ENCODE data around the gene TMTC4. TPM values are rescaled to one million over a fixed set of nuclear protein-coding genes. Genes with fewer than 3 reads are reported as not detected.

Gene TMTC4
- 10 to 100 TPM; 11.4 to 17.8 (median 14.5) TPM for total RNA-seq

DNA sequence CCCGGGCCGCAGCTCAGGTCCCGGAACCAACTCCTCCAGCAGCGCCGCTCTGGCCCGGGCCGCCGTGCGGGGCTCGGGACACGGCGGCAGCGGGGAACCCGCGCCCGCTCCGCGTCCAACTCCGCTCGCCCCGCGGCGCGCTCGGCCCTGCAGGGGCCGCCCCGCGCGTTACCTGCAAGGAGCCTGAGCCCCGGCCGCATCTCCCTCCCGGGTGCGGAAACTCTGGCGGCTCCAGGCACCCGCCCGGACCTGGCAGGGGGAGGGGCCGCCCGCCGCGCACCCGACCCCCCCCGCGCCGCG, at the start of gene TMTC4:
Gene TMTC4, minus strand, starts transcription at position 224 of the 300 bp plus-strand sequence. CDS start 4,433 bp downstream, outside the sequence.
- H3K36me3 ChIP-seq: peaks cover 0 to 4% (median 0%) of the 10 kb centered on the region in 4 donors
- DNase-seq (no peak), ATAC-seq (ENCODE audit: low FRiP score in 2 of 2) (no peak)
- no peaks in the 10 kb centered on the region for H3K27me3 ChIP-seq
- H3K4me3 ChIP-seq: peak within 1 kb of the TSS; percentile 80 to 100 (median 96)
- no CpG with 5 or more reads among the region's 45 CpGs for WGBS, 2 donors
- TF ChIP-seq EP300 (IDR thresholded peaks at IDR 0.05) (no peak), CTCF (IDR thresholded peaks at IDR 0.05) (peak in 1 of 6 experiments; percentile 17), POLR2AphosphoS5 (IDR thresholded peaks at IDR 0.05) (no peak), POLR2A (IDR thresholded peaks at IDR 0.05) (peak in 1 of 4 donors; percentile 19)
- peak within 1 kb of the TSS; percentile 83 to 94 (median 89) for H3K27ac ChIP-seq
- H3K4me1 ChIP-seq: peaks cover 7 to 18% (median 13%) of the 10 kb centered on the region in 4 donors
- H3K9me3 ChIP-seq: no peaks in the 10 kb centered on the region

- peak; percentile 38 for ATAC-seq (ENCODE audit: low FRiP score in 2 of 2)
- Histone ChIP-seq H3K36me3 (no peaks in the 10 kb centered on the region), H3K27ac (no peak overlapping the region), H3K4me1 (no peaks in the 10 kb centered on the region), H3K4me3 (no peak overlapping the region), H3K9me3 (no peaks in the 10 kb centered on the region), H3K27me3 (no peaks in the 10 kb centered on the region)
- no peak for TF ChIP-seq CTCF (IDR thresholded peaks at IDR 0.05)
- no peak for TF ChIP-seq EP300 (IDR thresholded peaks at IDR 0.05)
- TF ChIP-seq POLR2AphosphoS5 (IDR thresholded peaks at IDR 0.05): no peak
- TF ChIP-seq POLR2A (IDR thresholded peaks at IDR 0.05): no peak
- no peak for DNase-seq
- 74 to 83% methylated on average over 7 of the region's 7 CpGs for WGBS, 2 donors
Measured at GRCh38 chr13:100722517-100722916, 47.9 kb upstream of the TMTC4 start.

GRCh38 chr13:100721885-100722512, 47.4 kb upstream of the TMTC4 start:
- peak in 1 of 2 donors; percentile 30 for DNase-seq
- TF ChIP-seq EP300 (IDR thresholded peaks at IDR 0.05) (no peak), POLR2A (IDR thresholded peaks at IDR 0.05) (no peak), CTCF (IDR thresholded peaks at IDR 0.05) (peak in 5 of 6 experiments; percentile 47 to 59 (median 52)), POLR2AphosphoS5 (IDR thresholded peaks at IDR 0.05) (no peak)
- H3K4me1 ChIP-seq: no peaks in the 10 kb centered on the region
- WGBS, 2 donors: 12 to 13% methylated on average over 6 of the region's 6 CpGs
- no peaks in the 10 kb centered on the region for H3K9me3 ChIP-seq
- H3K27ac ChIP-seq: no peak overlapping the region
- no peak overlapping the region for H3K4me3 ChIP-seq
- ATAC-seq (ENCODE audit: low FRiP score in 2 of 2): peak in 1 of 2 donors; percentile 74
- H3K27me3 ChIP-seq: no peaks in the 10 kb centered on the region
- no peaks in the 10 kb centered on the region for H3K36me3 ChIP-seq

- no peaks in the 10 kb centered on the region for H3K4me1 ChIP-seq
- ATAC-seq (ENCODE audit: low FRiP score in 2 of 2) (peak in 1 of 2 donors; percentile 36), DNase-seq (peak in 1 of 2 donors; percentile 18)
- H3K9me3 ChIP-seq: no peaks in the 10 kb centered on the region
- H3K27ac ChIP-seq: no peak overlapping the region
- H3K27me3 ChIP-seq: no peaks in the 10 kb centered on the region
- TF ChIP-seq CTCF (IDR thresholded peaks at IDR 0.05) (no peak), POLR2AphosphoS5 (IDR thresholded peaks at IDR 0.05) (no peak)
- no peaks in the 10 kb centered on the region for H3K36me3 ChIP-seq
- no peak overlapping the region for H3K4me3 ChIP-seq
- WGBS, 2 donors: 91 to 92% methylated on average over 6 to 7 of the region's 7 CpGs
Measured at GRCh38 chr13:100715604-100716003, 41.0 kb upstream of the TMTC4 start.

- H3K27ac ChIP-seq: no peak overlapping the region
- H3K4me3 ChIP-seq: no peak overlapping the region
- TF ChIP-seq EP300 (IDR thresholded peaks at IDR 0.05) (no peak), POLR2AphosphoS5 (IDR thresholded peaks at IDR 0.05) (no peak), POLR2A (IDR thresholded peaks at IDR 0.05) (no peak), CTCF (IDR thresholded peaks at IDR 0.05) (no peak)
- no peaks in the 10 kb centered on the region for H3K4me1 ChIP-seq
- DNase-seq (no peak), ATAC-seq (ENCODE audit: low FRiP score in 2 of 2) (no peak)
- no peaks in the 10 kb centered on the region for H3K27me3 ChIP-seq
- H3K36me3 ChIP-seq: no peaks in the 10 kb centered on the region
- 48 to 53% methylated on average over 2 of the region's 2 CpGs for WGBS, 2 donors
- H3K9me3 ChIP-seq: no peaks in the 10 kb centered on the region
Measured at GRCh38 chr13:100714478-100714877, 39.9 kb upstream of the TMTC4 start.

All from upper lobe of left lung (tissue), 6 donors.